AG09309 (cell line): ENCODE results near the gene OTOG.

Source experiments
- DNase-seq: peaks from one replicate; pipeline ENCODE4 v3.0.0-alpha.2; 2010; ENCODE audit warnings: low read depth
- H3K4me3 ChIP-seq: 2 replicates; pipeline ENCODE4 v1.5.1; 2011; ENCODE audit warnings: mild to moderate bottlenecking, low read depth, low read length, moderate library complexity; ENCODE audit not compliant: control insufficient read depth
- TF ChIP-seq, protein P1 (sequence below): IDR thresholded peaks from 2 replicates; pipeline ENCODE4 v1.5.1; 2011; ENCODE audit warnings: mild to moderate bottlenecking, low read depth, low read length, inconsistent platforms; ENCODE audit not compliant: insufficient read depth, control insufficient read depth; ENCODE audit errors: missing control alignments

The OTOG gene

DNA sequence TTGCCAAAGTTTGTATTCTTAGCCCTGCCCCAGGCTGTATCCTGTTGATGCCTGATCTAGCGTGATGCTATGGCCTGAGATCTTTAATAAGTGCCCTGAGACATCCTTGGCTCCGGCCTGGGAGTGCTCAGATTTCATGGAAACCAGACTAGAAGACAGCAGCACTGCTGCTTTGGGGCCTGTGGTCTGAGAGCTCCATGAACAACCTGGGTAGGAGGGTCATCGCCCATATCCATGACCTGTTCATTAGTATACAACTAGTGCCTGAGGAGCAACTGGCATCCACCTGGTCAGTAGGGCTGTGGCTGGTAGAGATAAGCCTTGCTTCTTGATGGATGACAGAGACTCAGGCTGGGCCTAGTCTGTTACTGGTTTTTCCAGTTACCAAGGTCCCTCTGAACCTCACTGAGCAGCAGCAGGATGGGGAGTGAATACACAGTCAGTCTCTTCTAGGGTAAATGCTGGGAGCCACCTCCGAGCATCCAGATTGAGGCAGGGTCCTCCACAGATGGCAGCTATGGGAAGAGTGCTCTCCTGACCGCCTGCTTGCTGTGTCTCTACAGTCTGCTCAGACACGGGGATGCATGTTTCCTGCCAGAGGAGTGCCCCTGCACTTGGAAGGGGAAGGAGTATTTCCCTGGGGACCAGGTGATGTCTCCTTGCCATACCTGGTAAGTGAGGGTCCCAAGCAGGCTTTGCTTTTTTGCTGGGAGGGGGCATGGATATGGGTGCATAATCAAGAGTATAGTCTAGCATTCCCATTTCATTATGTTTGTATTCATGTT lies 39.0 kb downstream of the OTOG start:
- no peak for DNase-seq
- TF ChIP-seq, protein P1, sequence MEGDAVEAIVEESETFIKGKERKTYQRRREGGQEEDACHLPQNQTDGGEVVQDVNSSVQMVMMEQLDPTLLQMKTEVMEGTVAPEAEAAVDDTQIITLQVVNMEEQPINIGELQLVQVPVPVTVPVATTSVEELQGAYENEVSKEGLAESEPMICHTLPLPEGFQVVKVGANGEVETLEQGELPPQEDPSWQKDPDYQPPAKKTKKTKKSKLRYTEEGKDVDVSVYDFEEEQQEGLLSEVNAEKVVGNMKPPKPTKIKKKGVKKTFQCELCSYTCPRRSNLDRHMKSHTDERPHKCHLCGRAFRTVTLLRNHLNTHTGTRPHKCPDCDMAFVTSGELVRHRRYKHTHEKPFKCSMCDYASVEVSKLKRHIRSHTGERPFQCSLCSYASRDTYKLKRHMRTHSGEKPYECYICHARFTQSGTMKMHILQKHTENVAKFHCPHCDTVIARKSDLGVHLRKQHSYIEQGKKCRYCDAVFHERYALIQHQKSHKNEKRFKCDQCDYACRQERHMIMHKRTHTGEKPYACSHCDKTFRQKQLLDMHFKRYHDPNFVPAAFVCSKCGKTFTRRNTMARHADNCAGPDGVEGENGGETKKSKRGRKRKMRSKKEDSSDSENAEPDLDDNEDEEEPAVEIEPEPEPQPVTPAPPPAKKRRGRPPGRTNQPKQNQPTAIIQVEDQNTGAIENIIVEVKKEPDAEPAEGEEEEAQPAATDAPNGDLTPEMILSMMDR, result no peak
- no peak overlapping the region for H3K4me3 ChIP-seq

DNA sequence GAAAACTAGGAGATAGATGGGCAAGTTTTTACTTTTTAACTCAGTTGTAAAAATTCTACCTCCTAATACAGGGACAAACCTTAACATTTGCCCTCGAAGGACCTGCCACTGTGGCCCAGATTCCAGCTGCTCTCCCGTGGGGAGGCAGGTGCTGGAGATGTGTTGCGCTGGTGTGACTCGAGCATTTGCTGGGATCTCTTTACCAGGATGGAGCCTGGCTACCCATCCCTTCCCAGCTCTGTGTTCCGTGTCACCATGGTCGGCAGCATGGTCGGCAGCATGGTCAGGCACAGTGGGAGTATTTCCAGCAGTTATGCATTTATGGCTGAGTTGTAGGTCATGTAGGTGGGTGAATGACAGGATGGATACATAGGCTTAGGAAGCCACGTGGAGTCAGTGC lies 41.1 kb downstream of the OTOG start:
- H3K4me3 ChIP-seq, result no peak overlapping the region
- no peak for DNase-seq
- TF ChIP-seq, protein P1, result no peak

DNA sequence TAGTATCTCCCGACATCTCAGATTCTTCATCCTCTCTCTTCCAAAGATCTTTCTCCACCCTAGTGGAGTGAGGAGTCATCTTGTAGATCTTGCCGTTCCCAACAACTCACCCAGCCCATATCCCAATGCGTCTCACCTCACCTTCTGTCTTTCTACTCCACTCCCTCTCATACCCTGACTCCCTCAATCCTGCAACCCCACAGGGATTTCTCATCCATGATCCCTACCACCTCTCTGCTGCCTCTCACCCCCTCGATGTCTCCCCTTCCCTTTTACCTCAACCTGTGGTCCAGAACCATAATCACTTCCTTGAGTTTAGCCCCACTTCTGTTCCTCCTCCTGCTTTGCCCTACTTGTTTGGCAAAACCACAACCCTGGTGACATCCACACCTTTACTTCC lies 41.7 kb downstream of the OTOG start:
- H3K4me3 ChIP-seq, result no peak overlapping the region
- DNase-seq, result no peak
- TF ChIP-seq, protein P1, result no peak

DNA sequence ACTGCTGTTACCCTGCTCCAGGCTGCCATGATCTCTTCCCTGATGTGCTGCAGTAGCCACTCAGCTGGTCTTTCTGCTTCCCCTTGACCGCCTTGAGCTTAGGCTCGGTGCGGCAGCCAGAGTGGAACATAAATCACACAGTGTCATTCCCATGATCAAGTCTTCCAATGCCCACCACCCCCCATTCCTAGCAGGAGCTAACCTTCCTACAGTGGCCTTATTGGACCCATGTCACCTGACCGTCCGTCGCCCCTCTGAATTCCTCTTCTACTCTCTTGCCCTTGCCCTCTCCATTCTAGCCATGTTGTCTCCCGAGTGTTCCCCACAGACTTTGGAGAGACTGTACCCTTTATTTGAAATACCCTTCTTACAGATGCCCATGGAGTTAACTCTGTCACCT lies 43.4 kb downstream of the OTOG start:
- TF ChIP-seq, protein P1, result no peak
- H3K4me3 ChIP-seq, result no peak overlapping the region
- no peak for DNase-seq

DNA sequence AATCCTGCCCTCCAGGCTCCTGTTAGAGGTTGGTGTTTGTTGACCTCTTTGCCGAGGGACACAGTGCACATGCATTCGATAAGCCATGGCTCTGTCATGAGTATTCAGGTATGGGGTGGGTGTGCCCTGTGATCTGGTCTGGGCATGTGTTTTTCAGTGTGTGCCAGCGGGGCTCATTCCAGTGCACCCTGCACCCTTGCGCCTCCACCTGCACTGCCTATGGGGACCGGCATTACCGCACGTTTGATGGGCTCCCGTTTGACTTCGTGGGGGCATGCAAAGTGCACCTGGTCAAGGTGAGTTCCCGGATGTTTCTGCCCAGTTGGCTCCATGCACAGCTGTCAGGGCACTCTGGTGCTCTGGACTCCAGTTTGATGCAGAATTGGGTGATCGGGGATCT lies 44.2 kb downstream of the OTOG start:
- no peak for DNase-seq
- TF ChIP-seq, protein P1, result no peak
- H3K4me3 ChIP-seq, result no peak overlapping the region

DNA sequence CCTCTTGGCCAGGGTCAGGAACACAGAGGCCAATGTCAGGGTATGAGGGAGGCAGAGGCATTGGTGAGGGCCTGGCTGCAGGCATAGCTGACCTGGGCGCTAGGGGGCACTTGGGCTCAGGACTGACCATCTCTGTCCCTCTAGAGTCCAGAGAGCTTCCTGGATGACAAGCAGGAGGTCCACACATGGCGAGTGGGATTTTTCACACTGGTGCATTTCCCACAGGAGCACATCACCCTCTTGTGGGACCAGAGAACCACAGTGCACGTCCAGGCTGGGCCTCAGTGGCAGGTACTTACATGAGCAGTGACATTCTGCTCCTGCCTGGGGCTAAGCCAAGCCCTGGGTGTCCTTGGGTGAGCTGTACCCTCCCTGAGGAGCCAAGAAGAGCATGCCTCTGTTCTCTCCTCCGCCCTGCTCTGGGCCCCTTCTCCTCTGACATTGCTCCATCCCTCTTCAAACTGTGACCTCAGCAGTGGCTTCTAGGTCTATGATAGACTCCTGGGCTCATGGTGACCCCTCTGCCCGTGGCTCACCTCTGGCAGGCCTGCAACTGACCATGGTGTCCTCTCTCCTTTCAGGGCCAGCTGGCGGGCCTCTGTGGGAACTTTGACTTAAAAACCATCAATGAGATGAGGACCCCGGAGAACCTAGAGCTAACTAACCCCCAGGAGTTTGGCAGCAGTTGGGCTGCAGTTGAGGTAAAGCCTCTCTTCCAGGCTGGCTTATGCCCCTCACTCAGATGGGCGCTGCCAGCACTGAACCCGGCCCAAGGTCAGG lies 46.6 kb downstream of the OTOG start:
- no peak overlapping the region for H3K4me3 ChIP-seq
- DNase-seq, result no peak
- TF ChIP-seq, protein P1, result no peak
